ENCODE measurements around the gene MDC1.

- TF ChIP-seq POLR2AphosphoS5 (IDR thresholded peaks at IDR 0.05): no peak
- TF ChIP-seq POLR2A (IDR thresholded peaks at IDR 0.05): no peak
- no peak for TF ChIP-seq CTCF (IDR thresholded peaks at IDR 0.05)
Measured at GRCh38 chr6:30741789-30742315, 24.8 kb upstream of the MDC1 start.

Measured in sigmoid colon (tissue), 4 donors.